HG03196 (cell line): ENCODE results near the gene F3.

Experiments used
- ATAC-seq: cut with Tn5 transposase; IDR thresholded peaks from one replicate; pipeline ENCODE4 v1.9.1; 2021; ENCODE audit not compliant: unreplicated experiment

Gene F3

DNA sequence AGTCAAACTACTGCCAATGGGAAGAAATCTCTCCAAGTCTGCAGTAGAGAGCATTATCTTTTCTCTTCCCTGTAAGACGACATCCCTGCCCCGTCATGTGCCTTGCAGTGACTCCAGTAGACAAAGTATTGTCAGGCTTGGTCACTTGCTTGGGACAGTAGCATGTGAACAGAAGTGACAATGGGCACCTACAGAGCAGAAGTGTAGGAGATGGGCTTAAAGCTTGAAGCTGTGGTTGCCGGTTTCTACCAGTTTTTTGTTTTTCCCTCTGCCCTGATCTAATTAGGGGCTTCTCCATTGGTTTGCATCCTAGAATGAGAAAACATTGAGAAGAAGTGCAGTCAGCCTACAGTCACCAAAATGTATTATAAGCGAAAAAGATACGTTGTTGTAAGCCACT, 12.7 kb downstream of the F3 start:
- no peak for ATAC-seq

DNA sequence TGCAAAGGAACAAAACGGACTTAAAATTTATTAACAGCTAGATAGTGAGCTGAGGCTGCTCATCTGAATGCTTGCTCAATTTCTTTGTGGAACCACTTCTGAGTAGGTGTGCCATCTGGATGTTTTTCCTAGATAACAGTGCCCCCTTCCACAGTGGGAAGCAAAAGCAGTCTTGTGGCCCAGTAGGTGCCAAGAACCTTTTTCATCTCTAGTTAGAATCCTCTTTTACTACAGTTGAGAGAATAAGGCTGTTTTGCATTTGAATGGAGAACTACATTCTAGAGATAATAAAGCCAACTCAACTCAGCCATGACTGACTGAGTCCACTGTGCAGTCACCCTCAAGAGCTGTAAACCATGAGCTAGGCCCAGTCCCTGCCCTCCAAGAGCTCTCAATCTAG, 13.3 kb downstream of the F3 start:
- no peak for ATAC-seq

DNA sequence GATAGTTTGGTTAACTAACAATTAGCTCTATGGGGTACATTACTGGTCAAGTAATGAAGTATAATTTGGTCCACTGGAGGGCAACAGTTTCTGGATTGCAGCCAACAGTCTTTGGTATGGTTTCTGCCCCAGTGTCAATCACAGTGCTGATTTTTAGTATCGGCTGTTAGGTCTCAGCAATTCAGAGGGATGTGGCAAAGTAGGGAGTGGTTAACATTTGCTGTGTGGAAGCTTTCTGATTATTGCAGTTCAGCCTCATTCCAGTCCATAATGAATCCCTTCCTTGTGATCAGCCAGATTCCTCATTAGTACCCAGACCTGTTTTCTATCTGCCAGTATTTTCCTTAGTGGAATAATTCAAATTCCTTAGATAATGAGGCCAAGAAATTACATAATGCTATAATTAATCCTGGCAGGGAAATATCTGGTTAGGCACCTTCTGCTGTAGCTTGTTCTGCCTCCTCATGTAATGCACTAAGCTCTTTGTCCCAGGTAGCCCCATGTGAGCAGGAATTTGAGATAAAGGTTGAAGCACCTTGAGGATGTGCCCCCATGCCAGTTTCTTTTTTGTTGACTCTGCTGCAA, 14.0 kb downstream of the F3 start:
- no peak for ATAC-seq

GRCh38 chr1:94526152-94526980, 15.2 kb downstream of the F3 start:
- ATAC-seq, result no peak

- no peak for ATAC-seq
These were observed 17.0 kb downstream of the F3 start for GRCh38 chr1:94524531-94524930.

DNA sequence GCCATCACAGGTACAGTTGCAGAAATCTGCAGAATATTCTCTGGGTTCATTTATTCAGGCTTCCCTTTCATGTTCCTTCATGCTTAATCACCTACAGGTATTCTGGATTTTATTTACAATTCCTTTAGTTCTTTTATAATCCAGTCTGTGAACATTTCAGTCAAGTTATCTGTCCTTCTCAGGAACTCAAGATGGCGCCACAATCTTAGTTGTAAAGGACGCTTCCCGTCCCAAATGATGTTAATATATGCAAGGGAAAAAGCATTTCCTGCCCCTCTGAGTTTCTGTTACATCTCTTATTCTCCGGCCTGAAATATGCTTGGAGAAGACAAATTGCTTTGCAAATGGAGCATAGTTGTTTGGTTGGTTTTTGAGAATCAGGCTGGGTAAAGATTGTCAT, 19.3 kb downstream of the F3 start:
- no peak for ATAC-seq

- no peak for ATAC-seq
These were observed 22.2 kb downstream of the F3 start for GRCh38 chr1:94519351-94519750.

DNA sequence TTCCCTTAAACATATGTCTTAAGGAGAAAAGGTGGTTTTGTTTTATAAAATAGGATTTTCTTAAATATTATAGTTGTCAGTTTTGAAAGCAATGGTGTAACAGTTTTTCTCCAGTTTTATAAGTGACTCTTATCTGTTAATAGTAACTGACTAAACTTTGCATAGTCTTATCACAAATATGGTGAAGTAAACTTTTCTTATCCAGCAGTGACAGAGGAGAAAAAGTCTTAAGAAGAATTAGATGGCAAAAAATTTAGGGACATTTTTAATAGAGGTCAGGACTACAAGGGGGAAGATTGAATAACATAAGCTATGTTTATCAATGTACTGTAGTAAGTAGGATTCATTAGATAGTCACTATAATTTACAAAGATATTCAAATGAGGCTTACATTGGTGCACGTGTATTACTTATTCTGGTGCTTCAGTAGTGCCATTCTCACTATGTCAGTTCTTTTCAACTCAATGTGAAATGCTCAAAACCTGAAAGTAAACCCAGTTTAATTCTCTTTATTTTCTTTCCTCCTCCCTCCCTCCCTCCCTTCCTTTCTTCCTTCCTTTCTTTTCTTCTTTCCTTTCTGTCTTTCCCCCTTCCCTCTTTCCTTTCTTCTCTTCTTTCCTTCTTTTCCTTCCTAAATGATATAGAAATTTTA, 26.1 kb downstream of the F3 start:
- no peak for ATAC-seq

GRCh38 chr1:94514095-94514727, 27.3 kb downstream of the F3 start:
- no peak for ATAC-seq

GRCh38 chr1:94512816-94513215, 28.7 kb downstream of the F3 start:
- no peak for ATAC-seq

- no peak for ATAC-seq
These were observed 37.0 kb downstream of the F3 start for GRCh38 chr1:94504601-94505000.

GRCh38 chr1:94503153-94503552, 38.4 kb downstream of the F3 start:
- no peak for ATAC-seq

DNA sequence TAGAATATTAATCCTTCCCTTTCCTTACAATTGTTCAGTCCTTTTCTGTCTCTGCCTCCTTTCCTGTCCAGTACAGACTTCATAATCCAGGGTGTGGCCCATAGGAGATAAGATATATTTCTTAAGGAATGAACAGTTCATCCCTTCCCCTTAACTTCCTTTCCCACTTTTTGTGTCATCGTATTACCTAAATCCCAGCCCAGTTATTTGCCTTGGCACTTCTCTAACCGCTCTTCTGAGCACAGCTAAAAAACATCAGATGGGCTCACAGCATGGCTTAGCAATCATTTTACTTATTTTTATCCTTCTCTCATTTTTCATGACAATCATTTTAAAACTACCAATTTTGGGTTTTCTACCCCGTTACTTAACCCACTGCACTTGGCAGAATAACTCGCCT, 39.6 kb downstream of the F3 start:
- no peak for ATAC-seq

- no peak for ATAC-seq
These were observed 40.1 kb downstream of the F3 start for GRCh38 chr1:94501426-94501825.

GRCh38 chr1:94496076-94496755, 45.3 kb downstream of the F3 start:
- ATAC-seq, result no peak

DNA sequence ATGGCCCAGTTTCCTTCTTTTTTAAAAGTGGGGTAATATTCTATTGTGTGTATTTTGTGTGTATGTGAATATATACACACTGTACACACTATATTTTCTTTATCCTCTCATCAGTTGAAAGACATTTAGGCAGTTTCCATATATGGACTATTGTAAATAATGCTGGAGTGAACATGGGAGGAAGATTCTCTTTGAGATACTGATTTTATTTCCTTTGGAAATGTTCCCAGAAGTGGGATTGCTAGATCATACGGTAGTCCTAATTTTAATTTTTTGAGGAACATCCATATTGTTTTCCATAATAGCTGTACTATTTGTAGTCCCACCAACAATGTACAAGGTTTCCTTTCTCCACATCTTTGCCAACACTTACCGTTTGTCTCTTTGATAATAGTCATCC, 51.0 kb downstream of the F3 start:
- no peak for ATAC-seq

GRCh38 chr1:94486990-94487389, 54.6 kb downstream of the F3 start:
- no peak for ATAC-seq

- peak; percentile 87 for ATAC-seq
These were observed 60.1 kb downstream of the F3 start for GRCh38 chr1:94481473-94481933.

DNA sequence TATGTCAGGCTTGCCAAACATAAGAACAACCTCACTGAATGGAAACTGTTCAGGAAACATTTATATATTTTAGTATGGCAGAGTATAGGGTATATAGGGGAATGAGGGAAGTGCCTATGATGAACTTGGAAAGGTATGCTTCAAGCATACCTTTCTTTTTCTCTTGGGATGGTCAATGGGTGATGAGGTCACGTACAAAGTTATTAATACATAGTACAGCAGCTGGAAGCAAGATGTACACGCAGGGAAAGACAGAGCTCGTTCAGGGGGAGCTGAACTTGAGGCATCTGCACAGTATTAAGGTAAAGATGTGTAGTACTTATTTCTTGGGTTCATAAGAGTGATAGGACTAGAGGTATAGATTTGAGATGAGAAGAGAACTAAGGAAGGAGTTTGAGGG, 61.9 kb downstream of the F3 start:
- ATAC-seq, result no peak
